DMS79 treated with DMSO at 0.1 percent for 48 hours (cell line): ENCODE results near the gene SNRNP27.
"Not testable (repeated sequence)": the region's sequence is repeated elsewhere in the genome, so short reads cannot be mapped to it uniquely, and the experiment has no call there.

Experiments used
- DNase-seq: peaks from one replicate; lab custom pipeline; 2025; lab: John Stamatoyannopoulos, UW

The SNRNP27 gene

GRCh38 chr2:69946351-69947324, 52.9 kb downstream of the SNRNP27 start:
- DNase-seq = no peak

DNA sequence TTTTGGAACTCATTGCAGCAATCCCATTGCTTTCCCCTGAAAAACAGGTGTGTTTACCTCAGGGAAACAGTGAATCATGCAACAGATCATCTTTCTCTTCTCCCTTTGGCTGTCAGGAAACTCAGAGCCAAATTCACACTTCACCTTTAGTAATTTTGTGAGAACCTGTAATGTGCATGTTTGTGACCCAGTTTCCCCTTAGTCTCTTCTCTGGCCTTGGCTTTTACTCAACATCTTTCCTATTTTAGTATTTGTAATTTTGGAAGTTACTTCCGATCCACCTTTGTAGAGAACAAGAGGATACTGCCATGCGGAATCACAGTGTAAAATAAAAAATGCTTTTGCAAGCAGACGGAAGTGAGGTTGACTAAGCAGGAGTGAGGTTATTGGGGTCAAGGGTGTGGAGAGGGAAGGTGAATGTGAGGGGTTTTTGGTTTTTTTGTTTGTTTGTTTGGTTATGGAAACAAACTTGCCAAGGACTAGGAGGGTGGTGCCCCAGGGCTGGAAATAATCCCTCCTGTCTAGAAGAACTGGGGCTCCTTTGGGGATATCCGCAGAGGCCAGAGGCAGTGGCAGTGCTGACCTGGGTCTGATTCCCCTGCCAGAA, 53.7 kb downstream of the SNRNP27 start:
- no peak for DNase-seq

- DNase-seq = no peak
Measured at GRCh38 chr2:69948032-69948962, 54.5 kb downstream of the SNRNP27 start.

DNA sequence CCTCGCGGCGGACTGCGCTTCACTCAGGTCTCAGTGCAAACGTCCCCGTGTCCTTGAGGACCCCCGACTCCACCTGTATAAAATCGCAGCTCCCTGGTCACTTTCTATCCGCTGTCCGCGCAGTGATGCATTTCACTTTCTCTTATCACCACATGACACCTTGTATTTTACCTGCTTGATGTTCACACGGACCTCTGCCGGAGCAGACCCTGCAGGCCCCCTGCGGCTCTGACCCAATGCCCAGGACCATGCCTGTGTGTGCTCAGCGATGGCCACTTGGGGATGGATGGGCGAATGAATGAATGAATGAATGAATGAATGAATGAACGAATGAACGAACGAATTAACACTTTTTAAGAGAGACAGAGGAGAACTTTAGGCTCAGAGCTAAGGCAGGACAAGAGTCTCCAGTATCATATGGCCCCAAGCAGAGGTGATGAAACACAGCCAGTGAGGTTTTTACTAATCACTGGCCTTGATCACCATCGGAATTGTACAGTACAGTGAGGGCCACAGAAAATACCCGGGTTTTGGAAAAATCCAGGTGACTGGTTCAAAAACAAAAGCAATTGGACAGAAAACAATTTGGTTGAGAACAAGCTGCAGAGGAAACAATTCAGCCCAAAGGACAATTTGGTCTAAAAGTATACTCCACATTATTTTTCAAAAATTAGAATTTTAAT, 55.3 kb downstream of the SNRNP27 start:
- no peak for DNase-seq

- DNase-seq = no peak
Measured at GRCh38 chr2:69950241-69950640, 56.5 kb downstream of the SNRNP27 start.

DNA sequence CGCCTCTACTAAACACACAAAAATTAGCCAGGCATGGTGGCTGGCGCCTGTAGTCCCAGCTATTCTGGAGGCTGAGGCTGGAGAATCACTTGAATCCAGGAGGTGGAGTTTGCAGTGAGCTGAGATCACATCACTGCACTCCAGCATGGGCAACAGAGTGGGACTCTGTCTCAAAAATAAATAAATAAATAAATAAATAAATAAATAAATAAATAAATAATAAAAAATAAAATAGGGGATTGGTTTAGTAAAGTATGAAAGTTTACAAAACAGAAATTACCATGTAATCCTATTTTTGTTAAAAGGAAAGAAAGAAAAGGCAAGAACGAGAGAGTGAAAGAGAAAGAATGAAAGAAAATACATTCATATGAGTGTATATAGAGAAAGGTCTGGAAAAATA, 56.9 kb downstream of the SNRNP27 start:
- DNase-seq = not testable (repeated sequence)

DNA sequence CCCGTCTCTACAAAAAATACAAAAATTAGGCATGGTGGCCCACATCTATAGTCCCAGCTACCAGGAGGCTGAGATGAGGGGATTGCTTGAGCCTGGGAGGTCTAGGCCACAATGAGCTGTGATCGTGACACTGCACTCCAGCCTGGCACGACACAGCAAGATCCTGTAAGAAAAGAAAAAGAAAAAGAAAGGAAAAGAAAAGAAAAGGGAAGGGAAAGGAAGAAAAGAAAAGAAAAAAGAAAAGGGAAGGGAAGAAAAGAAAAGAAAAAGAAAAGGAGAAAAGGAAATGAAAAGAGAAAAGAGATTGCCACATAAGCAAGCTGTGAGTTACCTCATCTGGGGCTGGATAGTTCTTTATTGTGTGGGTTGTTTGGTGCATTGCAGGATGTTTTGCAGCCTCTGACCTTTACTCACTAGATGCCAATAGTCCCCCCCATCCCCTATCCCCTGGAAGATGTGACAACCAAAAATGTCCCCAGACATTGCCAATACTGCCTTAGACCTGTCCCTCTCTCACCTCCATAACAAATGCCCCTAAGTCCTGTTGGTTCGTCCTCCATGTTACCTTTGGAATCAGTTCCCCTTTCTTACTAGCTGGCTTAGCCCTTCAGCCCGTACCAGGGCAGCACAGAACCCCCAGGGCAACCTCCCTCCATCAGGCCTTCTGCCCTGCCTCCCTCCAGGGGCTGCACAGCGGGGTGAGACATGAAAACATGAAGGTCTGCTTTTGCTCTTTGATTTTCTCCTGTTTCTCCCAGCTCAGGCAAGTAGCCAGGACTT, 58.8 kb downstream of the SNRNP27 start:
- no peak for DNase-seq

GRCh38 chr2:69954084-69954483, 60.3 kb downstream of the SNRNP27 start:
- DNase-seq = no peak
